Measurements from ENCODE around the gene FANCM.

DNA sequence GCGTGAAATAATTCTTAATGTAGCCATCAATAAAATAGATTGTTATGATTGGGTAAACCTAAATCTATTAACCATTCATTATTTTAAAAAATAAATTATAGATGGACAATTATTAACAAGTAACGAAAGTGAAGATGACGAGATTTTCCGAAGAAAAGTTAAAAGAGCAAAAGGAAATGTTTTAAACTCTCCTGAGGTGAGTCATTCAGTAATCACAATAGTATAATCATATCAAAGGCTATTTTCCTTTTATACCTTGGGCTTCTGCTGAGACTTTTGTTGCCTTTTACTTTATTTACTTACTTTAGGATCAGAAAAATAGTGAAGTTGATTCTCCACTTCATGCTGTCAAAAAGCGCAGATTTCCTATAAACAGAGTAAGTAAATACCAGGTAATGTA is 45.6 kb downstream of the FANCM start:
- TF ChIP-seq, protein P1, sequence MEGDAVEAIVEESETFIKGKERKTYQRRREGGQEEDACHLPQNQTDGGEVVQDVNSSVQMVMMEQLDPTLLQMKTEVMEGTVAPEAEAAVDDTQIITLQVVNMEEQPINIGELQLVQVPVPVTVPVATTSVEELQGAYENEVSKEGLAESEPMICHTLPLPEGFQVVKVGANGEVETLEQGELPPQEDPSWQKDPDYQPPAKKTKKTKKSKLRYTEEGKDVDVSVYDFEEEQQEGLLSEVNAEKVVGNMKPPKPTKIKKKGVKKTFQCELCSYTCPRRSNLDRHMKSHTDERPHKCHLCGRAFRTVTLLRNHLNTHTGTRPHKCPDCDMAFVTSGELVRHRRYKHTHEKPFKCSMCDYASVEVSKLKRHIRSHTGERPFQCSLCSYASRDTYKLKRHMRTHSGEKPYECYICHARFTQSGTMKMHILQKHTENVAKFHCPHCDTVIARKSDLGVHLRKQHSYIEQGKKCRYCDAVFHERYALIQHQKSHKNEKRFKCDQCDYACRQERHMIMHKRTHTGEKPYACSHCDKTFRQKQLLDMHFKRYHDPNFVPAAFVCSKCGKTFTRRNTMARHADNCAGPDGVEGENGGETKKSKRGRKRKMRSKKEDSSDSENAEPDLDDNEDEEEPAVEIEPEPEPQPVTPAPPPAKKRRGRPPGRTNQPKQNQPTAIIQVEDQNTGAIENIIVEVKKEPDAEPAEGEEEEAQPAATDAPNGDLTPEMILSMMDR (IDR thresholded peaks at IDR 0.05): no peak
- TF ChIP-seq POLR2A (IDR thresholded peaks at IDR 0.05): no peak
